Hematopoietic multipotent progenitor cell treated with erythropoietin and hydrocortisone succinate and interleukin-3 and kit ligand, for 8 days (in vitro differentiated cells): Measurements from ENCODE around the gene KRTAP23-1.

Experiments
- DNase-seq: peaks from one replicate; pipeline ENCODE4 v3.0.0-alpha.2; 2015

Gene KRTAP23-1

GRCh38 chr21:30305136-30305535 is 43.3 kb downstream of the KRTAP23-1 start:
- DNase-seq, result no peak
